Keratinocyte (primary cell): ENCODE results near the gene HMGA1. TPM values are rescaled to one million over a fixed set of nuclear protein-coding genes. Genes with fewer than 3 reads are reported as not detected.

ENCODE experiments used
- DNase-seq: peaks from one replicate; pipeline ENCODE4 v3.0.0-alpha.2; 2011; ENCODE audit warnings: low read depth, missing footprints, low spot score
- FAIRE-seq: peaks from 2 replicates; lab custom pipeline; 2011; peaks lifted over from hg19 to GRCh38; lab: Jason Lieb, UNC
- H2AFZ ChIP-seq: 2 replicates; pipeline ENCODE4 v1.6.0; 2012; ENCODE audit warnings: low read length, control low read depth, inconsistent platforms; ENCODE audit not compliant: control insufficient read depth
- H3K27ac ChIP-seq: 2 replicates; pipeline ENCODE4 v1.5.1; 2011; ENCODE audit warnings: low read length; ENCODE audit not compliant: control insufficient read depth, insufficient read depth
- H3K27me3 ChIP-seq: 3 replicates; pipeline ENCODE4 v1.6.0; 2011; ENCODE audit warnings: low read length; ENCODE audit not compliant: control insufficient read depth, insufficient read depth; ENCODE audit errors: extremely low read depth
- H3K36me3 ChIP-seq, 2 experiments: 2 replicates in 1 of 2; 3 replicates in 1 of 2; pipeline ENCODE4 v1.5.1; 2011; ENCODE audit warnings: low read length in 2 of 2, mild to moderate bottlenecking in 1 of 2; ENCODE audit not compliant: control insufficient read depth in 2 of 2, insufficient read depth in 2 of 2; ENCODE audit errors: extremely low read depth in 1 of 2
- H3K4me1 ChIP-seq: 3 replicates; pipeline ENCODE4 v1.5.1; 2011; ENCODE audit warnings: low read length; ENCODE audit not compliant: control insufficient read depth, insufficient read depth; ENCODE audit errors: extremely low read depth
- H3K4me2 ChIP-seq: 3 replicates; pipeline ENCODE4 v1.6.0; 2011; ENCODE audit warnings: low read depth, low read length; ENCODE audit not compliant: control insufficient read depth, insufficient read depth; ENCODE audit errors: extremely low read depth
- H3K4me3 ChIP-seq, 3 experiments: fragments of 200-600 bp in 1 of 3; sonication (generic) in 1 of 3; 2 replicates in 2 of 3; 3 replicates in 1 of 3; pipeline ENCODE4 v1.5.1; 2011 to 2016; ENCODE audit warnings: low read length in 3 of 3, mild to moderate bottlenecking in 3 of 3, control low read depth in 2 of 3, inconsistent platforms in 1 of 3, low read depth in 1 of 3, mixed read lengths in 1 of 3, mixed run types in 1 of 3, moderate library complexity in 1 of 3; ENCODE audit not compliant: control insufficient read depth in 2 of 3, insufficient read depth in 2 of 3; ENCODE audit errors: extremely low read depth in 1 of 3
- H3K79me2 ChIP-seq: 2 replicates; pipeline ENCODE4 v1.6.0; 2012; ENCODE audit warnings: low read length; ENCODE audit not compliant: control insufficient read depth, insufficient read depth
- H3K9ac ChIP-seq: 3 replicates; pipeline ENCODE4 v1.6.0; 2011; ENCODE audit warnings: low read length; ENCODE audit not compliant: control insufficient read depth, insufficient read depth; ENCODE audit errors: extremely low read depth
- H3K9me1 ChIP-seq: 3 replicates; pipeline ENCODE4 v1.6.0; 2011; ENCODE audit warnings: low read length; ENCODE audit not compliant: control insufficient read depth, insufficient read depth; ENCODE audit errors: extremely low read depth
- H3K9me3 ChIP-seq: 2 replicates; pipeline ENCODE4 v1.5.1; 2012; ENCODE audit warnings: low read depth, low read length; ENCODE audit not compliant: control insufficient read depth
- H4K20me1 ChIP-seq: 3 replicates; pipeline ENCODE4 v1.6.0; 2011; ENCODE audit warnings: low read length; ENCODE audit not compliant: control insufficient read depth, insufficient read depth; ENCODE audit errors: extremely low read depth
- CTCF ChIP-seq, 3 experiments: IDR thresholded peaks in 1 of 3; conservative IDR thresholded peaks in 1 of 3; optimal IDR thresholded peaks in 1 of 3; 2 replicates in 2 of 3; 3 replicates in 1 of 3; pipeline versions ENCODE3 to v1.5.1; 2011; ENCODE audit warnings: low read length in 3 of 3, mild to moderate bottlenecking in 3 of 3, moderate library complexity in 2 of 3, control low read depth in 1 of 3, inconsistent platforms in 1 of 3; ENCODE audit not compliant: insufficient read depth in 2 of 3; ENCODE audit errors: extremely low read depth in 1 of 3
- EZH2 ChIP-seq: IDR thresholded peaks from one replicate; pipeline ENCODE4 v1.6.1; 2012; ENCODE audit warnings: inconsistent platforms, mild to moderate bottlenecking, low read length, moderate library complexity
- dilution Hi-C: fragments of 300-500 bp; cut with MboI; formaldehyde crosslinking; loops from one replicate; pipeline ENCODE4 v1.7.0; 2020; ENCODE audit warnings: low sequenced_read_pairs; ENCODE audit not compliant: extremely low pct_ligation_motif_present
- polyA plus RNA-seq, 5 experiments: library from polyadenylated mRNA; depleted of rRNA in 3 of 5; stranded (reverse) in 3 of 5; stranded (forward) in 1 of 5; unstranded in 1 of 5; fragments of >200 nt; gene quantifications; 1 replicate in 1 of 5; 2 replicates in 3 of 5; 3 replicates in 1 of 5; pipeline versions ENCODE4 v1.2.1 to v1.2.3, GENCODE V29; 2011 to 2012; ENCODE audit warnings: missing spikeins in 2 of 5, low read depth in 1 of 5, low replicate concordance in 1 of 5

The HMGA1 gene
- polyA plus RNA-seq, 1 donor (not counting 4 experiments of a cell fraction or from before 2014, with no cell fraction given) = 160 TPM

GRCh38 chr6:34227761-34228421, 8.8 kb upstream of the HMGA1 start:
- H3K27ac ChIP-seq = peak overlapping the region; percentile 48
- no peaks in the 10 kb centered on the region for H4K20me1 ChIP-seq

GRCh38 chr6:34229877-34230276, 6.8 kb upstream of the HMGA1 start:
- Histone ChIP-seq H3K9me3 (no peaks in the 10 kb centered on the region), H3K79me2 (no peaks in the 10 kb centered on the region), H3K27ac (no peak overlapping the region), H3K9ac (no peak overlapping the region), H4K20me1 (no peaks in the 10 kb centered on the region), H3K27me3 (no peaks in the 10 kb centered on the region), H3K36me3 (no peaks in the 10 kb centered on the region), H3K4me3 (no peak overlapping the region), H3K9me1 (no peaks in the 10 kb centered on the region), H3K4me1 (peaks cover 38% of the 10 kb centered on the region), H2AFZ (no peak overlapping the region), H3K4me2 (no peak overlapping the region)
- TF ChIP-seq CTCF (optimal IDR thresholded peaks at IDR 0.05 in 1 of 3, IDR thresholded peaks at IDR 0.05 in 1 of 3, conservative IDR thresholded peaks at IDR 0.05 in 1 of 3; ENCODE audit: extremely low read depth in 1 of 3, insufficient read depth in 2 of 3, low read length in 3 of 3) = no peak
- TF ChIP-seq EZH2 = no peak
- dilution Hi-C loops = no loop called here
- DNase-seq (no peak), FAIRE-seq (no peak)

More at GRCh38 chr6:34227761-34228421, 8.8 kb upstream of the HMGA1 start:
- Histone ChIP-seq H3K27me3 (no peaks in the 10 kb centered on the region), H3K9ac (no peak overlapping the region), H3K36me3 (no peaks in the 10 kb centered on the region), H3K4me1 (peaks cover 54% of the 10 kb centered on the region), H3K9me1 (no peaks in the 10 kb centered on the region), H2AFZ (no peak overlapping the region), H3K4me3 (no peak overlapping the region), H3K9me3 (no peaks in the 10 kb centered on the region), H3K79me2 (no peaks in the 10 kb centered on the region), H3K4me2 (no peak overlapping the region)
- TF ChIP-seq CTCF (optimal IDR thresholded peaks at IDR 0.05 in 1 of 3, IDR thresholded peaks at IDR 0.05 in 1 of 3, conservative IDR thresholded peaks at IDR 0.05 in 1 of 3; ENCODE audit: extremely low read depth in 1 of 3, insufficient read depth in 2 of 3, low read length in 3 of 3) (no peak), EZH2 (no peak)
- FAIRE-seq (no peak), DNase-seq (no peak)
- dilution Hi-C loops = no loop called here
